RWPE1 (cell line): ENCODE results near the gene POLR3B.
A peak's percentile ranks its signal among the peaks of the same experiment; 100 is the strongest.

Experiments used
- CTCF ChIA-PET: fragments of 350-600 bp; sonication (Branson Sonifier 250); formaldehyde crosslinking; extraction: SDS; loops from one replicate; lab custom pipeline; 2021; lab: Yijun Ruan, JAX
- POLR2A ChIA-PET: fragments of 400-600 bp; formaldehyde crosslinking; extraction: SDS; loops from one replicate; lab custom pipeline; 2020; ENCODE audit warnings: antibody characterized with exemption; ENCODE audit not compliant: low non-redundant PET; lab: Yijun Ruan, JAX
- DNase-seq: peaks from one replicate; pipeline ENCODE4 v3.0.0; 2012; ENCODE audit warnings: low spot score
- H3K27ac ChIP-seq: fragments of 450-650 bp; 2 replicates; pipeline ENCODE4 v1.5.1; 2017
- CTCF ChIP-seq: fragments of 450-650 bp; conservative IDR thresholded peaks from 2 replicates; pipeline ENCODE4 v1.5.1; 2017; ENCODE audit warnings: low read depth, mild to moderate bottlenecking

The POLR3B gene

DNA sequence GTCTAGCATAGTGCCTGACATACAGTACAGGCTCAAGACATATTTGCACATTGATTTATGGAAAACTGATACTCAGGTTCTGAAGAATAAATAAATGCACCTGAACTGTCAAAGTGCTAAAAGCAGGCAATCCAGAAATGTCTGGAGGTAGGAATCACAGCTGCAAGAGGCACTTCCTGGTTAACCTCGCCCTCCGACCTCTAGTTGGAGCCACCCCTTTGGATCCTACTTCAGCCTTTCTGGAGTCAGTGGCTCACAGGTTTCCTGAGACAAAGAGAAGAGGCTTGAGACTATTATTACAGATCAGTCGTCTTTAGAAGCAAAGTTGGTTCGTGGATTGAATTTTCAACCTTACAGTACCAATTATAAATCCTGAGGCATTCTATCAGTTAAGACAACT lies 42.0 kb upstream of the POLR3B start:
- CTCF ChIA-PET = interaction anchor here (0.6 to 0.7 kb wide), 3 partner anchors 27 to 263 kb away, joined by 3 to 7 read pairs (median 3); no protein-coding TSS in a partner anchor
- DNase-seq = no peak
- POLR2A ChIA-PET = no interaction called here

GRCh38 chr12:106317406-106318082 lies 40.0 kb upstream of the POLR3B start:
- ChIA-PET POLR2A (no interaction called here), CTCF (no interaction called here)
- DNase-seq = peak; percentile 30
- peak overlapping the region; percentile 86 for H3K27ac ChIP-seq
- TF ChIP-seq CTCF = no peak

More for the DNA sequence above, 42.0 kb upstream of the POLR3B start:
- TF ChIP-seq CTCF = no peak
- H3K27ac ChIP-seq = no peak overlapping the region

GRCh38 chr12:106321139-106321850 lies 36.3 kb upstream of the POLR3B start:
- POLR2A ChIA-PET = no interaction called here
- no peak for DNase-seq
- TF ChIP-seq CTCF = no peak
- no peak overlapping the region for H3K27ac ChIP-seq
- CTCF ChIA-PET = no interaction called here

- no peak overlapping the region for H3K27ac ChIP-seq
- CTCF ChIA-PET = no interaction called here
- DNase-seq = no peak
- TF ChIP-seq CTCF = no peak
- POLR2A ChIA-PET = no interaction called here
These were observed 34.0 kb upstream of the POLR3B start for GRCh38 chr12:106323537-106323936.

GRCh38 chr12:106327309-106327869 lies 30.2 kb upstream of the POLR3B start:
- DNase-seq = no peak
- no peak overlapping the region for H3K27ac ChIP-seq
- CTCF ChIA-PET = interaction anchor here (0.7 kb wide), 1 partner anchor 30 kb away, joined by 3 read pairs; no protein-coding TSS in a partner anchor
- POLR2A ChIA-PET = interaction anchor here (0.5 kb wide), 1 partner anchor 714 kb away, joined by 6 read pairs; no protein-coding TSS in a partner anchor
- TF ChIP-seq CTCF = no peak

DNA sequence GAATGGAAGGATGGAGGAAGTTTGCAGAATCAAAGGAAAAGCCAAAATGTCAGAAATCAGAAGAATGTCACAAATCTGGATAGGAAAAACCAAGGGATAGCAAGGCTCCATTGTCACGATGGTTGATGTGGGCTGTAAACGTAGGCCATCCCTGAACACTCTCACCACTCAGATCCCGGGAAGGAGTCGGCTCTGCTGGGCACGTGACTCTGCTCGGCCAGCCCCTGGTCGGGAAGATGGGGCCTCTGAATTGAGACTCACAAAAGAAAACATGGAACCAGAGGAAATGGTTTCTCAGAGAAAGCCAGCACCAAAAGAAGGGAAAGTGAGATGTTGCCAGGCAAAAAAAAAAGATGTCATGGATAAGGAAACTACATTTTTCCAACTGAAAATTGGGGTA lies 28.8 kb upstream of the POLR3B start:
- no peak for DNase-seq
- no peak overlapping the region for H3K27ac ChIP-seq
- ChIA-PET POLR2A (no interaction called here), CTCF (no interaction called here)
- no peak for TF ChIP-seq CTCF
